Measurements from ENCODE around the gene RBFOX2. TPM values are rescaled to one million over a fixed set of nuclear protein-coding genes. Genes with fewer than 3 reads are reported as not detected.

The RBFOX2 gene
- total and polyA plus RNA-seq, 2 experiments from 2014 or later: 88.8 to 131 TPM

- 0 out of 2 replicates have a peak overlapping the region, but pooled peaks have one; percentile 14 for H3K27ac ChIP-seq (ENCODE audit: low read depth)
- H4K20me1 ChIP-seq (replicated peaks; ENCODE audit: insufficient read depth): 0 out of 2 replicates have a peak, but pooled peaks cover 4% of the 10 kb centered on the region
- H3K79me2 ChIP-seq (replicated peaks; ENCODE audit: insufficient read depth): 0 out of 2 replicates have a peak, but pooled peaks cover 3% of the 10 kb centered on the region
- Mint-ChIP-seq H3K27ac (peak overlapping the region; percentile 26; the same call in 1 of the 2 replicates), H3K4me1 (peaks cover 52% of the 10 kb centered on the region), H3K36me3 (ENCODE audit: low read depth) (peaks cover 38% of the 10 kb centered on the region), H3K27me3 (ENCODE audit: insufficient read depth, low read depth, poor library complexity) (peaks cover 8% of the 10 kb centered on the region), H3K9me3 (no peaks in the 10 kb centered on the region; the same call in 2 of the 3 replicates), H3K4me3 (no peak overlapping the region)
- H3K4me2 ChIP-seq: no peak overlapping the region
- TF ChIP-seq, protein P1, sequence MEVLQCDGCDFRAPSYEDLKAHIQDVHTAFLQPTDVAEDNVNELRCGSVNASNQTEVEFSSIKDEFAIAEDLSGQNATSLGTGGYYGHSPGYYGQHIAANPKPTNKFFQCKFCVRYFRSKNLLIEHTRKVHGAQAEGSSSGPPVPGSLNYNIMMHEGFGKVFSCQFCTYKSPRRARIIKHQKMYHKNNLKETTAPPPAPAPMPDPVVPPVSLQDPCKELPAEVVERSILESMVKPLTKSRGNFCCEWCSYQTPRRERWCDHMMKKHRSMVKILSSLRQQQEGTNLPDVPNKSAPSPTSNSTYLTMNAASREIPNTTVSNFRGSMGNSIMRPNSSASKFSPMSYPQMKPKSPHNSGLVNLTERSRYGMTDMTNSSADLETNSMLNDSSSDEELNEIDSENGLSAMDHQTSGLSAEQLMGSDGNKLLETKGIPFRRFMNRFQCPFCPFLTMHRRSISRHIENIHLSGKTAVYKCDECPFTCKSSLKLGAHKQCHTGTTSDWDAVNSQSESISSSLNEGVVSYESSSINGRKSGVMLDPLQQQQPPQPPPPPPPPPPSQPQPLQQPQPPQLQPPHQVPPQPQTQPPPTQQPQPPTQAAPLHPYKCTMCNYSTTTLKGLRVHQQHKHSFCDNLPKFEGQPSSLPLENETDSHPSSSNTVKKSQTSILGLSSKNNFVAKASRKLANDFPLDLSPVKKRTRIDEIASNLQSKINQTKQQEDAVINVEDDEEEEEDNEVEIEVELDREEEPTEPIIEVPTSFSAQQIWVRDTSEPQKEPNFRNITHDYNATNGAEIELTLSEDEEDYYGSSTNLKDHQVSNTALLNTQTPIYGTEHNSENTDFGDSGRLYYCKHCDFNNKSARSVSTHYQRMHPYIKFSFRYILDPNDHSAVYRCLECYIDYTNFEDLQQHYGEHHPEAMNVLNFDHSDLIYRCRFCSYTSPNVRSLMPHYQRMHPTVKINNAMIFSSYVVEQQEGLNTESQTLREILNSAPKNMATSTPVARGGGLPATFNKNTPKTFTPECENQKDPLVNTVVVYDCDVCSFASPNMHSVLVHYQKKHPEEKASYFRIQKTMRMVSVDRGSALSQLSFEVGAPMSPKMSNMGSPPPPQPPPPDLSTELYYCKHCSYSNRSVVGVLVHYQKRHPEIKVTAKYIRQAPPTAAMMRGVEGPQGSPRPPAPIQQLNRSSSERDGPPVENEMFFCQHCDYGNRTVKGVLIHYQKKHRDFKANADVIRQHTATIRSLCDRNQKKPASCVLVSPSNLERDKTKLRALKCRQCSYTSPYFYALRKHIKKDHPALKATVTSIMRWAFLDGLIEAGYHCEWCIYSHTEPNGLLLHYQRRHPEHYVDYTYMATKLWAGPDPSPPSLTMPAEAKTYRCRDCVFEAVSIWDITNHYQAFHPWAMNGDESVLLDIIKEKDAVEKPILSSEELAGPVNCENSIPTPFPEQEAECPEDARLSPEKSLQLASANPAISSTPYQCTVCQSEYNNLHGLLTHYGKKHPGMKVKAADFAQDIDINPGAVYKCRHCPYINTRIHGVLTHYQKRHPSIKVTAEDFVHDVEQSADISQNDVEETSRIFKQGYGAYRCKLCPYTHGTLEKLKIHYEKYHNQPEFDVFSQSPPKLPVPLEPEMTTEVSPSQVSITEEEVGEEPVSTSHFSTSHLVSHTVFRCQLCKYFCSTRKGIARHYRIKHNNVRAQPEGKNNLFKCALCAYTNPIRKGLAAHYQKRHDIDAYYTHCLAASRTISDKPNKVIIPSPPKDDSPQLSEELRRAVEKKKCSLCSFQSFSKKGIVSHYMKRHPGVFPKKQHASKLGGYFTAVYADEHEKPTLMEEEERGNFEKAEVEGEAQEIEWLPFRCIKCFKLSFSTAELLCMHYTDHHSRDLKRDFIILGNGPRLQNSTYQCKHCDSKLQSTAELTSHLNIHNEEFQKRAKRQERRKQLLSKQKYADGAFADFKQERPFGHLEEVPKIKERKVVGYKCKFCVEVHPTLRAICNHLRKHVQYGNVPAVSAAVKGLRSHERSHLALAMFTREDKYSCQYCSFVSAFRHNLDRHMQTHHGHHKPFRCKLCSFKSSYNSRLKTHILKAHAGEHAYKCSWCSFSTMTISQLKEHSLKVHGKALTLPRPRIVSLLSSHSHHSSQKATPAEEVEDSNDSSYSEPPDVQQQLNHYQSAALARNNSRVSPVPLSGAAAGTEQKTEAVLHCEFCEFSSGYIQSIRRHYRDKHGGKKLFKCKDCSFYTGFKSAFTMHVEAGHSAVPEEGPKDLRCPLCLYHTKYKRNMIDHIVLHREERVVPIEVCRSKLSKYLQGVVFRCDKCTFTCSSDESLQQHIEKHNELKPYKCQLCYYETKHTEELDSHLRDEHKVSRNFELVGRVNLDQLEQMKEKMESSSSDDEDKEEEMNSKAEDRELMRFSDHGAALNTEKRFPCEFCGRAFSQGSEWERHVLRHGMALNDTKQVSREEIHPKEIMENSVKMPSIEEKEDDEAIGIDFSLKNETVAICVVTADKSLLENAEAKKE (CRISPR knock-in tag; IDR thresholded peaks at IDR 0.05): no peak
- peaks cover 23% of the 10 kb centered on the region for H3K4me1 ChIP-seq (ENCODE audit: insufficient read depth)
- no peak overlapping the region for H2AFZ ChIP-seq
- no peak for DNase-seq (ENCODE audit: low spot score)
- no peaks in the 10 kb centered on the region for H3K9me2 ChIP-seq (ENCODE audit: insufficient read depth)
- no peak overlapping the region for H3K4me3 ChIP-seq
- no peaks in the 10 kb centered on the region for H3F3A ChIP-seq (replicated peaks; ENCODE audit: low read depth)
- ATAC-seq: no peak
- H3K27me3 ChIP-seq (ENCODE audit: insufficient read depth): no peaks in the 10 kb centered on the region
- H3K36me3 ChIP-seq (ENCODE audit: insufficient read depth): no peaks in the 10 kb centered on the region
Observed at GRCh38 chr22:35742342-35743100, 286.1 kb downstream of the RBFOX2 start.

- Histone ChIP-seq H3K9me2 (ENCODE audit: insufficient read depth) (no peaks in the 10 kb centered on the region), H2AFZ (no peak overlapping the region), H3K36me3 (ENCODE audit: insufficient read depth) (no peaks in the 10 kb centered on the region), H3F3A (replicated peaks; ENCODE audit: low read depth) (no peaks in the 10 kb centered on the region), H3K4me2 (no peak overlapping the region), H3K27me3 (ENCODE audit: insufficient read depth) (no peaks in the 10 kb centered on the region), H3K4me3 (no peak overlapping the region), H3K27ac (ENCODE audit: low read depth) (peak overlapping the region; percentile 30; the same call in 1 of the 2 replicates), H3K79me2 (replicated peaks; ENCODE audit: insufficient read depth) (no peaks in the 10 kb centered on the region), H4K20me1 (replicated peaks; ENCODE audit: insufficient read depth) (0 out of 2 replicates have a peak, but pooled peaks cover 4% of the 10 kb centered on the region), H3K4me1 (ENCODE audit: insufficient read depth) (peaks cover 13% of the 10 kb centered on the region; the same call in 1 of the 2 replicates)
- Mint-ChIP-seq H3K27me3 (ENCODE audit: insufficient read depth, low read depth, poor library complexity) (peaks cover 6% of the 10 kb centered on the region), H3K27ac (no peak overlapping the region), H3K36me3 (ENCODE audit: low read depth) (peaks cover 46% of the 10 kb centered on the region), H3K4me1 (peaks cover 38% of the 10 kb centered on the region), H3K4me3 (no peak overlapping the region), H3K9me3 (peaks cover 5% of the 10 kb centered on the region; the same call in 1 of the 3 replicates)
- TF ChIP-seq EZH2 (IDR thresholded peaks at IDR 0.05; ENCODE audit: low read depth, unreplicated experiment) (no peak), ZNF114 (CRISPR knock-in tag; IDR thresholded peaks at IDR 0.05) (no peak), JUNB (IDR thresholded peaks at IDR 0.05; ENCODE audit: unreplicated experiment) (no peak), NANOG (IDR thresholded peaks at IDR 0.05; ENCODE audit: borderline replicate concordance) (no peak), EZH2phosphoT487 (IDR thresholded peaks at IDR 0.05; ENCODE audit: unreplicated experiment) (no peak)
- TF ChIP-seq, protein P2, sequence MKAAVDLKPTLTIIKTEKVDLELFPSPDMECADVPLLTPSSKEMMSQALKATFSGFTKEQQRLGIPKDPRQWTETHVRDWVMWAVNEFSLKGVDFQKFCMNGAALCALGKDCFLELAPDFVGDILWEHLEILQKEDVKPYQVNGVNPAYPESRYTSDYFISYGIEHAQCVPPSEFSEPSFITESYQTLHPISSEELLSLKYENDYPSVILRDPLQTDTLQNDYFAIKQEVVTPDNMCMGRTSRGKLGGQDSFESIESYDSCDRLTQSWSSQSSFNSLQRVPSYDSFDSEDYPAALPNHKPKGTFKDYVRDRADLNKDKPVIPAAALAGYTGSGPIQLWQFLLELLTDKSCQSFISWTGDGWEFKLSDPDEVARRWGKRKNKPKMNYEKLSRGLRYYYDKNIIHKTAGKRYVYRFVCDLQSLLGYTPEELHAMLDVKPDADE (IDR thresholded peaks at IDR 0.05): no peak
- TF ChIP-seq, protein P3, sequence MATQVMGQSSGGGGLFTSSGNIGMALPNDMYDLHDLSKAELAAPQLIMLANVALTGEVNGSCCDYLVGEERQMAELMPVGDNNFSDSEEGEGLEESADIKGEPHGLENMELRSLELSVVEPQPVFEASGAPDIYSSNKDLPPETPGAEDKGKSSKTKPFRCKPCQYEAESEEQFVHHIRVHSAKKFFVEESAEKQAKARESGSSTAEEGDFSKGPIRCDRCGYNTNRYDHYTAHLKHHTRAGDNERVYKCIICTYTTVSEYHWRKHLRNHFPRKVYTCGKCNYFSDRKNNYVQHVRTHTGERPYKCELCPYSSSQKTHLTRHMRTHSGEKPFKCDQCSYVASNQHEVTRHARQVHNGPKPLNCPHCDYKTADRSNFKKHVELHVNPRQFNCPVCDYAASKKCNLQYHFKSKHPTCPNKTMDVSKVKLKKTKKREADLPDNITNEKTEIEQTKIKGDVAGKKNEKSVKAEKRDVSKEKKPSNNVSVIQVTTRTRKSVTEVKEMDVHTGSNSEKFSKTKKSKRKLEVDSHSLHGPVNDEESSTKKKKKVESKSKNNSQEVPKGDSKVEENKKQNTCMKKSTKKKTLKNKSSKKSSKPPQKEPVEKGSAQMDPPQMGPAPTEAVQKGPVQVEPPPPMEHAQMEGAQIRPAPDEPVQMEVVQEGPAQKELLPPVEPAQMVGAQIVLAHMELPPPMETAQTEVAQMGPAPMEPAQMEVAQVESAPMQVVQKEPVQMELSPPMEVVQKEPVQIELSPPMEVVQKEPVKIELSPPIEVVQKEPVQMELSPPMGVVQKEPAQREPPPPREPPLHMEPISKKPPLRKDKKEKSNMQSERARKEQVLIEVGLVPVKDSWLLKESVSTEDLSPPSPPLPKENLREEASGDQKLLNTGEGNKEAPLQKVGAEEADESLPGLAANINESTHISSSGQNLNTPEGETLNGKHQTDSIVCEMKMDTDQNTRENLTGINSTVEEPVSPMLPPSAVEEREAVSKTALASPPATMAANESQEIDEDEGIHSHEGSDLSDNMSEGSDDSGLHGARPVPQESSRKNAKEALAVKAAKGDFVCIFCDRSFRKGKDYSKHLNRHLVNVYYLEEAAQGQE (IDR thresholded peaks at IDR 0.05; ENCODE audit: unreplicated experiment): no peak
- no peak for ATAC-seq
- DNase-seq (ENCODE audit: low spot score): no peak
Observed at GRCh38 chr22:35740616-35741015, 288.0 kb downstream of the RBFOX2 start.

Measured in GM23338 (cell line).